Fibroblast of skin of left quadriceps (primary cell): ENCODE data around the gene SCART1.
"Not testable (repeated sequence)": the region's sequence is repeated elsewhere in the genome, so short reads cannot be mapped to it uniquely, and the experiment has no call there.

Source experiments
- DNase-seq, 2 experiments: peaks; one replicate each; pipeline ENCODE4 v3.0.0-alpha.2; 2013; ENCODE audit warnings: low read depth in 2 of 2

SCART1 gene

DNA sequence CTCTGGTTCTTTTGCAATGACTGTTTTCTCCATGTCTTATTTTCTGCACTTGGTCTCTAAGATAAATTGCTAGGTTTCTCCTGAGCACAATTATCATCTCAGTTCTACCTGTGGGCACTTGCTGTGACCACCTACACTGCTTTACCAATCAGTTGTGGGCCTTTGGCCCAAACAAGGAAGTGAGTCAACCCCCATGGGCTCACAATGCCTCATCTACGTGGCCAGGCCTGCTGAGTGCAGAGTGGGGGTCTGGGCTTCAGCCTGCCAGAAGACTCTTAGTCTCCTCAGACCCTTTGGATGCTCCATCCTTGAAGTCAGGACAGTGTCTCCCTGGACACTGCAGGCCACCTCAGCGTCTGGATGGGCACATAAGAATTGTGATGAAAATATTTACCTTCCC, 20.3 kb downstream of the SCART1 start:
- no peak for DNase-seq

DNA sequence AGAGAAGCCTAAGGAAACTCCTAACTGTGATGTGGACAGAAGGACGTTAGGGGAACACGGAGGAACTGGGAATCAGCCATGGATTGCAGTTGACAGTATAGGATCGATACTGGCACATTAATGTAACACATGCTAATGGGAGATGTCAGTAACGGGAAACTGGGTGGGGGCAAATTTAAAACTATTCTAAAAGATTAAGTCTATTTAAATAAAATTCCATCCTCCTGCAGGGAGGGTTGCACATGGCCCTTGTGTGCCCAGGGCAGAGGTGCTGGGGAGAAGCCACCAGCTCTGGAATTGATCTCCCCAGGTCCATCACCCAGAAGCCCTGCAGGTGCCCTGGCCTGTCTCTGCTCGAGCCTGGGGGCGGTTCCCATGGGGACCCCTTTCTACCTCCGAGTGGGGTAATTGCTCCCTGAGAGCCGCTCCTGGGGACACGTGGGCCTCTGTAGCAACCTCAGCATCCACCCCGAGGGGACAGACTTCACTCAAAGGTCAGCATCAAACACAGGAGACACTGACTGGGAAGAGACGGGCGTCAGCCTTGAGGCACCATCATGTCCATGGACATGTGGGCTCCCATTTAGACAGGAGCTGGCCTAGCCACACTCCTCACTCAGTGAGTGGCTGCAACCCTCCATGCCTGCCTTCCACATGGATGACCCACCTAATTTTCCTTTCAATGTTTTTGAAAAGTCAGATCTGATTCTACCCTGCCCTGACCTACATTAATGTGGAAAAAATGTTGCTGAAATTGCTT, 21.1 kb downstream of the SCART1 start:
- no peak for DNase-seq

DNA sequence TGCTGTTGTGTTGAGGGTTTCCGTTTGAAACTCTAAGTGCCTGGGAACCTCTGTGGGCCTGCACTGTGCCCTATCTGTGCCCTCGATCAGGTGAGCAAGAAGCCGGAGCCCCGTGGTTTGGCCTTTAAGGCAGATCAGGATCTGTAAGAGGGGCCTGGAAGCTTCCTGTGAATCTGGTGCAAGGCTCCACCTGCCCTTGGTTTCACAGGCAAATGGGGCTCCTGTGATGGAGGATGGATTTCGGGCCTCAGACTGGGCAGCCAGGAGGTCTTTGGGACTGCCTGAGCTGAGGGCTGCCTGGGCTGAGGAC, 21.6 kb downstream of the SCART1 start:
- no peak for DNase-seq

DNA sequence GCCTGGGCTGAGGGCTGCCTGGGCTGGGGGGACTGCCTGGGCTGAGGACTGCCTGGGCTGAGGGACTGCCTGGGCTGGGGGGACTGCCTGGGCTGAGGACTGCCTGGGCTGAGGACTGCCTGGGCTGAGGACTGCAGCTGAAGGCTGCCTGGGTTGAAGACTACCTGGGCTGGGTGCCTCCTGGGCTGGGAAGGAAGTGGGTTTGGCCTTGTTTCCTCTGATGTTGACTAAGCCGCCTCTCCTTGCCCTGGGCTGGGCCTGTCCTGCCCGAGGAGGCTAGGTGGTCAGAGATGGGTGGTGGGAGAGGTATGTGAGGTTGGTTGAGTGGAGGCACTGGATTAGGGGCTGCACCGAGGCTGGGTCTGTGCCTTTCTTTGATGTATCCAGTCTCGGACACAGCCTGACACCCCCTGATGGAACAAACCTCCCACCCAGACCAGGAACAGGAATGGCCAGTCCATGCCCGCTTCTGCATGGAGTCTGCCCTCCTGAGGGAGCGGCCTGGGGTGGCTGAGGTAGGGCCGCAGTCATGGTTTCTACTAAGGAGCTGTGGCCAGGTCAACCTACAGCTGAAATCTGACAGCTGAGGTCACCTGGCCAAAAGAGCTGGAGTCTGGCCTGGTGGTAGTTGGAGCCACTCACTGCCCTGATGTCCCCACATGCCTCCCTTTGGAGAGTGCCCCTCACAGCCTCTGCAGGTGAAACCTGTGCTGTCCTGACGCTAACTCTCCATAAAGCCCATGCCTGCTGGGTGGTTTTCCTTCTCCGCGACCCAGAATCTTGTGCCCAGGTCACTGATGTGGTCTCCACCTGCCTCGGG, 22.3 kb downstream of the SCART1 start:
- no peak for DNase-seq

DNA sequence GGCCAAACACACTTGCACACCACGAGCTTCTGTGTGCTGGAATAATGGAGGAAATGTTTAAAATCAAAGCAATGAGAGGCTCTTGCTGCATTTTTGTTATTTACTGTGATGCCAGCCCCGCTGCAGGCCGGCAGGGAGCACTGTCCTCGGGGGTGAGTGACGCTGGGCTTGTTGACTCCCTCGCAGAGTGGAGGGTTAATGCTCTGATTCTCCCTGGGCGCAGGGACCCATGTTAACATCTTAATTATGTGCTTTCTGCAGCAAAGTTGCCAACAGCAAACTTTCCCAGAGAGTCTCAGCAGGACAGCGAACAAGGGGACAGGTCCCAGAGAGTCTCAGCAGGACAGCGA, 22.9 kb downstream of the SCART1 start:
- no peak for DNase-seq

DNA sequence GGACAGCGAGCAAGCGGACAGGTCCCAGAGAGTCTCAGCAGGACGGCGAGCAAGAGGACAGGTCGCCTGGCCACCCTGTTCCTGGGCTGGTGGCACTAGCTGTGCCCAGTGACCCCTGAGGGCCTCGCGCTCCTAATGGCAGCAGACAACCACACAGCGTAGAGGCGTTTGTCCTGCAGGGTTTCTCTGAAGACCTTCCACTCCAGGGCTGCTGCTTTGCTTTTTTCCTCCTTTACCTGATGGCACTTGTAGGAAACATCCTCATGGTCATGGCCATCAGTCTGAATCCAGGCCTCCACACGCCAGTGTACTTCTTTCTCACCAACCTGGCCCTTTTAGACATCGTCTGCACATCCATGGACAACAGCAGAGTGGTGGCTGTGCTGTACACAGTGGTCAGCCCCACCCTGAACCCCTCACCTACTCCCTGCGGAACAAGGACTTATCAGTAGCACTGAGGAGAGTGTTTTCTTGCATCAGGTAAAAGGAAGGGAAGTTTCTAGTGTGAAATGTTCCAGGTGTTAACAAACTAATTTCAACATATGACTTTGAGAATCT, 27.4 kb downstream of the SCART1 start:
- no peak for DNase-seq

DNA sequence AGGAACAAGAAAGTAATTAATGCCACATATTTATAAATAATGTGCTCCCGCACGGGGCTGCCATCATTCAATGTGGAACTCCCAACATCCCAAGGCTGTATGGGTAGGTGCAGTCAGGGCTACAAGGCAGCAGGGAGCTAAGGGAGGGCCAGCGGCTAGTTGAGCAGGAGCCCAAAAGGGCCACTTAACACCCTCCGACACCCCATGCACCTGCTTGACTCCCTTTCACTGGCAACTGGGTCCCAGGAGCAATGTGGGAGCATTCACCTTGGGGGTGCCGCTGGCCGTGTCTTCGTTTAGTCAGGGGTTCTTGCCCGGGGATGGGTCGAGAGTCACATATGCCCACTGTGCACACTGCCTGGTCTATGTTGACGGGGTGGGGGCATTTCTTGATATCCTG, 27.9 kb downstream of the SCART1 start:
- no peak for DNase-seq

DNA sequence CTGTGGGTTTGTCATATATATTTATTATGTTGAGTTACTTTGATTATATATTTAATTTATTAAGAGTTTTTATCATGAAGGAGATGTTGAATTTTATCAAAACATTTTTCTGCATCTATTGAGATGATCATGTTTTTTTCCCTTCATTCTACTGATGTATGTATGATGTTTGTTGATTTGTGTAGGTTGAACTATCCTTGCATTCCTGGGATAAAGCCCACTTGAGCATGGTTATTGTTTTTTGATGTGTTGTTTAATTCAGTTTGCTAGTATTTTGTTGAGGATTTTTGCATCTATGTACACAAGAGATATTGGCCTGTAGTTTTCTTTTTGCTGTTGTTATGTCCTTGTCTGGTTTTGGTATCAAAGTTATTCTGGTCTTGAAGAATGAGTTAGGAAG, 31.1 kb downstream of the SCART1 start:
- no peak for DNase-seq

DNA sequence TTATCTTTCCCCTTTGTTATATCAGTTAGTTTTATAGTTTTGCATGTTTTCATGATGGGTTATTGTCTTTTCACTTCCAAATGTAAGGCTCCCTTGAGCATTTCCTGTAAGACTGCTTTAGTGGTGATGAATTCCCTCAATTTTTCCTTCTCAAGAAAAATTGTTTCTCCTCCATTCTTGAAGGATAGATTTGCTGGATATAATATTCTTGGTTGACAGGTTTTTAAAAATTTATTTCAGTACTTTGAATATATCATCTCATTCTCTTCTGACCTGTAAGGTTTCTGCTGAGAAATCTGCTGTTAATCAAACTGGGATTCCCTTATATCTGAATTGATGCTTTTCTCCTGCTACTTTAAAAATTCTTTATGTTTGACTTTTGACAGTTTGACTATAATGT, 33.3 kb downstream of the SCART1 start:
- DNase-seq = no peak

DNA sequence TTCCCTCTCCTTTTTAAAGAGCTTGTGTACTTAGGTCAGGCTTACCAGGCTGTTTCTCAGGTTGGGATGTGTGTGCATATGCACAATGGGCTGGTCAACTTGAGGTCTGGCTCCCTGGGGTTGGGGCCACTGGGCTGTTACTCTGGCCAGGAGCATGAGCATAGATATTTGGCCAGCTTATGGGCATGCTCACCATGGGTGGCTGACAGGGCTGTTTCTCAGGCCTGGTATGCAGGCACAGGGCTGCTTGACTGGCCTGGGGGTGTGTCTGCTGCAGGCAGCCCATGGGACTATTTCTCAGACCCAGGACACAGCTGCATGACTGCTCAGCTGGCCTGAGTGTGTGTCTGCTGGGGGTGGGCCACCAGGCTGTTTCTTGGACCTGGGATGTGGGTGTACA, 34.6 kb downstream of the SCART1 start:
- DNase-seq = no peak

DNA sequence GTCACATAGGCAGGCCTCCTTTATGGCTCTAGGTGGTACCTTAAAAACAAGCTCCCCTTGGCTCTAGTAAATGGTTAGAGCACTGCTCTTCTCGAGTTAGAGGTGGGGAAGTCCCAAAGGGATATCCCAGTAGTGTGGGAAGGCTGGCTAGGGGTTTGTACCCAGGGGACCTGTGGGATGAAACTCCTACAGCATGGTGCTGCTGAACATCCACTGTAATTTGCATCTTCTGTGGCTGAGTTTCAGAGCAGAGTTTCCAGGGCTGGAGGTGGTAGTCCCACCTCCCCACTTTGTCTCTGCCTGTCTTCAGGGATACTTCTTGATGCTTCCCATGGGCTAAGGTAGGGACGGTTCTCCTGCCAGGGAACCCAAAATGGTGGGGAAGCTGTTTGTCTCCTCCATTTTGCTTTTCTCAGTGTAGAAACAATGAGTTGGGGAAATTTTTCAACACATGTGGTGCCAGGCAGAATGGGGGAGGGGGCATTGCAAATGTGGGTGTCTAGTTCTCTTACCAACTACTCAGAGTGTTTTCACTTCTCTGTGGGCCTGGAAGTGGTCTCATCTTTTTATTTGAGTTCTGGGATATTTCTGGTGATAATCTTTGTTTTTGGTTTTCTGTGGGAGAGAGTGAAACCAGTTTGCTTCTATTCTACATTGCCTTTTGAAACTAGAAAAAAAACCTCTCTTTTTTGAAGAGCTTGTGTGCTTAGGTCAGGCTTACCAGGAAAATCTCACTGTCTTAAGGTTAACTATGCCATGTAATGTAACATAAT, 36.3 kb downstream of the SCART1 start:
- DNase-seq = no peak

- DNase-seq = not testable (repeated sequence)
These were observed 39.8 kb downstream of the SCART1 start for GRCh38 chr10:133493562-133493961.

GRCh38 chr10:133497363-133497762, 43.6 kb downstream of the SCART1 start:
- not testable (repeated sequence) for DNase-seq

GRCh38 chr10:133499176-133499575, 45.4 kb downstream of the SCART1 start:
- DNase-seq = not testable (repeated sequence)

GRCh38 chr10:133500897-133501296, 47.2 kb downstream of the SCART1 start:
- not testable (repeated sequence) for DNase-seq

GRCh38 chr10:133509700-133510099, 56.0 kb downstream of the SCART1 start:
- no peak for DNase-seq

DNA sequence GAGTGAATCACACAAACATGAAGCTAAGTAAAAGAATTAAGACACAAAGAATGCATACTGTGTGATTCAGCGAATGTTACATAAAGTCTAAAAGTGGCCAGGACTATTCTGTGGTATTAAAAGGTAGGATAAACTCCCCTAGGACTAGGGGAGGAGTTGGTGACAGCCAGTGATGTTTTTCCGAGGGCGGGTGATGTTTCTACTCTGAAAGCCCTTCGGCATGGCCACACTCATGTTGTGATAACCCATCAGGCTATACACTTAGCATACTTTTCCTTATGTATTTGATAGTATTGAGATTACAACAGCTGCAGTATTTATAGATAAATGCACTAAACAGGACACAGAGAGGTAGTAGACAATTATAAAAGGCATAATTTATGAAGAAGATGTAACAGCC, 57.7 kb downstream of the SCART1 start:
- DNase-seq = no peak

DNA sequence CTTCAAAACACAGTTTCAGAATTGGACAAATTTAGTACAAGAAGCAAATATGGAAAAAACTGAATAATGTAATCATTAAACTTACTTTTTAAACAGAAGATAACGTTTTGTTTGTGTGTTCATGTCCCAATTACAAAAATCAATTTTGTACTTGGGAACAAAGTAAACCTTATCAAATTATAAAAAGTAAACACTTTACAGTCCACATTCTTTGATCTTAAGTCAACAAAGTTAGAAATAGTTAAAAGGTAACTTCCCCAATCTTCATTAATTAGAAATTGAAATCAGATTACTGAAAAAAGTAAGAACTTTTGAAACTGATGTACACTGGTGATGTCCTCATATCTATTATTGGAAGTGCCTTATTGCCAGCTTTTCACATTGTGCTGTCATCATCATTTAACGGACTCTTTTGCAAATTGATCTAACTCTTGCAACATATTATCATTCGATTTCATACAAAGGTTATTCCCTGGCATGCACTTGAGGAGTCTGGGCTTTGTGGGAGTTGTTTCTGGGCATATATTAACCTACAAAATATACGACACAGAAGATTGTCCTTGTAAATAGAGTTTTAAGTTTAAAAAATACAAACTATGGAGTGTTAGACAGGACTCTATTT, 58.3 kb downstream of the SCART1 start:
- no peak for DNase-seq

GRCh38 chr10:133515471-133515870, 61.7 kb downstream of the SCART1 start:
- no peak for DNase-seq

DNA sequence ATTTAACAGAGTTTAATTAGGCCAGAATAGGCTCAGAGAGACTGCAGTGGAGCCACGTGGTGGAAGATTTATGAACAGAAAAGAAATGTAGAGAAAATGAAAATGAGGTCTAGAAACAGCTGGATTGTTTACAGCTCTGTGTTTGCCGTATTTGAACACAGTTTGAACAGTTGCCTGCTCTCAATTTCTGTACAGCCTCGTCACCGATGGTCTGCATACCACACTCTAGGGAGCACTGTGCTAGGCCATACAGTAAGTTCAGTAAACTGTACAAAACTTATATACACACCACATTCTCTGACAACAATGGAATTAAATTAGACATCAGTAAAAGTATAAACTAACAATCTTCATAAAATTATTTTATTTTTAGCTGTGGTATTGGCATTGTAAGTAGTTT, 62.3 kb downstream of the SCART1 start:
- no peak for DNase-seq

DNA sequence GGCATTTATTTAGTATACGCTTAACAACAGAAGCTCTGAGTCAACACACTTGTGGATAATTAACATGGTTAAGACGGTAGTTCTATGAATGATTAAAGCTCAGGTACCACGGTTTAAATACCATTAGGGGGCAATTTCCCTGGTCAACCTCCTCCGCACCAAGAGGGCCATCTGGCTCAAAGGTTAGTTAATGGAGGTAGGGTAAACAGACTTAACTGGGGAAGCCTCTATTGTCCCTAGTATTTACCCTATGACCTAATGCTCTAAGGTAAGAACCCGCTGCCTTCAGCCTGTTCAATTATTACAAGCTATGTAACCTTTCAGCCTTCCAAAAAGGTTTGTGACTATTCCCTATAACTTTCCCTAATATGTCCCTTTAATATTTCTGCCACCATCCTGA, 64.8 kb downstream of the SCART1 start:
- not testable (repeated sequence) for DNase-seq
